H9 (cell line): ENCODE measurements around the gene CHKB. TPM values are rescaled to one million over a fixed set of nuclear protein-coding genes. Genes with fewer than 3 reads are reported as not detected.
A peak's percentile ranks its signal among the peaks of the same experiment; 100 is the strongest.

Experiments used
- DNase-seq: peaks from one replicate; pipeline ENCODE4 v3.0.0-alpha.2; 2017
- H2AFZ ChIP-seq: one replicate; pipeline ENCODE4 v1.6.1; 2013; ENCODE audit warnings: mild to moderate bottlenecking, low read length, control low read depth, moderate library complexity
- H2AK5ac ChIP-seq: 2 replicates; pipeline ENCODE4 v1.6.1; 2013; ENCODE audit warnings: low read length, control low read depth, mixed read lengths; ENCODE audit not compliant: insufficient read length
- H2BK120ac ChIP-seq: one replicate; pipeline ENCODE4 v1.6.1; 2013; ENCODE audit warnings: low read depth, mild to moderate bottlenecking, low read length, control low read depth, inconsistent platforms; ENCODE audit not compliant: poor library complexity, severe bottlenecking
- H2BK12ac ChIP-seq: 2 replicates; pipeline ENCODE4 v1.6.1; 2013; ENCODE audit warnings: low read length, control low read depth, mixed read lengths, low read depth; ENCODE audit not compliant: insufficient read length
- H2BK15ac ChIP-seq: 2 replicates; pipeline ENCODE4 v1.6.1; 2013; ENCODE audit warnings: low read depth, low read length, control low read depth
- H2BK20ac ChIP-seq: one replicate; pipeline ENCODE4 v1.6.1; 2013; ENCODE audit warnings: low read depth, mild to moderate bottlenecking, low read length, control low read depth, inconsistent platforms; ENCODE audit not compliant: poor library complexity, severe bottlenecking
- H2BK5ac ChIP-seq: 2 replicates; pipeline ENCODE4 v1.6.1; 2013; ENCODE audit warnings: low read length, control low read depth, mixed read lengths; ENCODE audit not compliant: insufficient read length
- H3K14ac ChIP-seq: 2 replicates; pipeline ENCODE4 v1.6.1; 2013; ENCODE audit warnings: low read length, control low read depth; ENCODE audit not compliant: insufficient read depth
- H3K18ac ChIP-seq: 2 replicates; pipeline ENCODE4 v1.6.1; 2013; ENCODE audit warnings: low read depth, mild to moderate bottlenecking, mixed read lengths, low read length, control low read depth; ENCODE audit not compliant: insufficient read length
- H3K23ac ChIP-seq: 2 replicates; pipeline ENCODE4 v1.6.1; 2013; ENCODE audit warnings: low read length, control low read depth, mixed read lengths, low read depth; ENCODE audit not compliant: insufficient read length
- H3K23me2 ChIP-seq: 2 replicates; pipeline ENCODE4 v1.6.1; 2013; ENCODE audit warnings: low read depth, mild to moderate bottlenecking, mixed read lengths, low read length, control low read depth; ENCODE audit not compliant: insufficient read length, poor library complexity, severe bottlenecking
- H3K27ac ChIP-seq: 2 replicates; pipeline ENCODE4 v1.5.1; 2013; ENCODE audit warnings: low read length, control low read depth, mixed read lengths, low read depth; ENCODE audit not compliant: insufficient read length
- H3K27me3 ChIP-seq: 2 replicates; pipeline ENCODE4 v1.6.1; 2013; ENCODE audit warnings: low read length, control low read depth, inconsistent platforms; ENCODE audit not compliant: insufficient read depth
- H3K4ac ChIP-seq: 2 replicates; pipeline ENCODE4 v1.6.1; 2013; ENCODE audit warnings: low read depth, mild to moderate bottlenecking, control low read depth, inconsistent platforms, low read length, moderate library complexity
- H3K4me1 ChIP-seq: 2 replicates; pipeline ENCODE4 v1.6.1; 2013; ENCODE audit warnings: low read length, control low read depth, inconsistent platforms; ENCODE audit not compliant: insufficient read depth
- H3K4me2 ChIP-seq: 2 replicates; pipeline ENCODE4 v1.6.1; 2013; ENCODE audit warnings: low read length, control low read depth, mixed read lengths; ENCODE audit not compliant: insufficient read length, insufficient read depth
- H3K56ac ChIP-seq: 2 replicates; pipeline ENCODE4 v1.6.1; 2013; ENCODE audit warnings: low read depth, mild to moderate bottlenecking, mixed read lengths, low read length, control low read depth; ENCODE audit not compliant: insufficient read length
- H3K79me1 ChIP-seq: 2 replicates; pipeline ENCODE4 v1.6.1; 2013; ENCODE audit warnings: low read depth, mild to moderate bottlenecking, moderate library complexity, low read length, control low read depth, inconsistent platforms; ENCODE audit not compliant: insufficient read depth, poor library complexity, severe bottlenecking
- H3K79me2 ChIP-seq: 2 replicates; pipeline ENCODE4 v1.6.1; 2013; ENCODE audit warnings: low read length, control low read depth, inconsistent platforms; ENCODE audit not compliant: insufficient read depth
- H3K9ac ChIP-seq: 2 replicates; pipeline ENCODE4 v1.6.1; 2013; ENCODE audit warnings: low read length, control low read depth, mixed read lengths; ENCODE audit not compliant: insufficient read length; ENCODE audit errors: extremely low read depth
- H3K9me3 ChIP-seq: one replicate; pipeline ENCODE4 v1.6.1; 2013; ENCODE audit warnings: low read depth, low read length, inconsistent platforms; ENCODE audit not compliant: control insufficient read depth
- H3T11ph ChIP-seq: one replicate; pipeline ENCODE4 v1.6.1; 2013; ENCODE audit warnings: mild to moderate bottlenecking, low read length, control low read depth, inconsistent platforms
- H4K20me1 ChIP-seq: one replicate; pipeline ENCODE4 v1.6.1; 2013; ENCODE audit not compliant: control insufficient read depth, insufficient read length, insufficient read depth
- H4K5ac ChIP-seq: 2 replicates; pipeline ENCODE4 v1.6.1; 2013; ENCODE audit warnings: low read depth, mild to moderate bottlenecking, mixed read lengths, low read length, control low read depth; ENCODE audit not compliant: insufficient read length
- H4K8ac ChIP-seq: replicated peaks from 2 replicates; pipeline ENCODE4 v1.6.1; 2013; ENCODE audit warnings: low read length, control low read depth, mixed read lengths, low read depth; ENCODE audit not compliant: insufficient read length
- H4K91ac ChIP-seq: 2 replicates; pipeline ENCODE4 v1.6.1; 2013; ENCODE audit warnings: low read depth, mild to moderate bottlenecking, moderate library complexity, mixed read lengths, low read length, control low read depth; ENCODE audit not compliant: insufficient read length
- H3K27ac Mint-ChIP-seq, 3 experiments: 2 replicates in 2 of 3; 3 replicates in 1 of 3; pipeline ENCODE4 v1.8.0; 2020 to 2021; ENCODE audit warnings: mixed read lengths in 3 of 3, mild to moderate bottlenecking in 1 of 3, moderate library complexity in 1 of 3
- H3K27me3 Mint-ChIP-seq: 2 replicates; pipeline ENCODE4 v1.8.0; 2021; ENCODE audit warnings: low read depth, mild to moderate bottlenecking, moderate library complexity, mixed read lengths
- H3K36me3 Mint-ChIP-seq, 3 experiments: 2 replicates in 2 of 3; 3 replicates in 1 of 3; pipeline ENCODE4 v1.8.0; 2020 to 2021; ENCODE audit warnings: low read depth in 3 of 3, mixed read lengths in 3 of 3; ENCODE audit not compliant: insufficient read depth in 1 of 3
- H3K4me1 Mint-ChIP-seq, 2 experiments: 2 replicates each; pipeline ENCODE4 v1.8.0; 2020; ENCODE audit warnings: mixed read lengths in 2 of 2
- H3K4me3 Mint-ChIP-seq, 2 experiments: 2 replicates in 1 of 2; 3 replicates in 1 of 2; pipeline ENCODE4 v1.8.0; 2020 to 2021; ENCODE audit warnings: mild to moderate bottlenecking in 2 of 2, mixed read lengths in 2 of 2, moderate library complexity in 1 of 2
- H3K9me3 Mint-ChIP-seq, 2 experiments: 2 replicates in 1 of 2; 3 replicates in 1 of 2; pipeline ENCODE4 v1.8.0; 2020; ENCODE audit warnings: mild to moderate bottlenecking in 2 of 2, mixed read lengths in 2 of 2, moderate library complexity in 1 of 2
- CTCF ChIP-seq: fragments of 200-600 bp; sonication (generic); conservative IDR thresholded peaks from 3 replicates; pipeline ENCODE4 v1.8.0; 2021; ENCODE audit warnings: antibody characterized with exemption, mild to moderate bottlenecking
- WGBS: extraction: QIAGEN DNeasy Blood & Tissue Kit; methylation state at CpG from one replicate; pipeline ENCODE4 v1.1.7; 2013; ENCODE audit warnings: missing lambda C conversion rate, low lambda C conversion rate, mixed read lengths; ENCODE audit not compliant: insufficient read length; ENCODE audit errors: extremely low coverage; 5-methylcytosine and 5-hydroxymethylcytosine counted together
- total RNA-seq: library from RNA; stranded (reverse); gene quantifications from 2 replicates; pipeline ENCODE4 v1.2.1, GENCODE V29; 2021

The CHKB gene
- total RNA-seq, 1 experiment from 2014 or later: 64.9 TPM

- H4K8ac ChIP-seq: no peak overlapping the region
- H3K79me2 ChIP-seq: no peaks in the 10 kb centered on the region
- H2BK120ac ChIP-seq: no peak overlapping the region
- no peak for TF ChIP-seq CTCF
- H4K5ac ChIP-seq: no peak overlapping the region
- H3K4me2 ChIP-seq: peak overlapping the region; percentile 34
- H3K4me3 Mint-ChIP-seq: peak overlapping the region; percentile 56 to 80
- peaks cover 18% of the 10 kb centered on the region for H3K23me2 ChIP-seq
- no peak overlapping the region for H3K9ac ChIP-seq
- H3T11ph ChIP-seq: no peak overlapping the region
- H3K9me3 ChIP-seq: no peaks in the 10 kb centered on the region
- no peak overlapping the region for H3K14ac ChIP-seq
- no peak overlapping the region for H3K4ac ChIP-seq
- no peak overlapping the region for H2AFZ ChIP-seq
- no peaks in the 10 kb centered on the region for H3K4me1 ChIP-seq
- H3K23ac ChIP-seq: no peak overlapping the region
- H2AK5ac ChIP-seq: no peak overlapping the region
- H4K91ac ChIP-seq: no peak overlapping the region
- H3K27me3 ChIP-seq: peaks cover 37% of the 10 kb centered on the region; the same call in 1 of the 2 replicates
- H3K9me3 Mint-ChIP-seq: no peaks in the 10 kb centered on the region; a peak in 1 of 5 replicates
- WGBS: no CpG with 5 or more reads among the region's 53 CpGs
- H3K4me1 Mint-ChIP-seq: peaks cover 15 to 20% of the 10 kb centered on the region in 2 experiments
- H3K27ac ChIP-seq: no peak overlapping the region
- no peak overlapping the region for H3K56ac ChIP-seq
- H3K79me1 ChIP-seq: no peaks in the 10 kb centered on the region
- no peak overlapping the region for H2BK5ac ChIP-seq
- H3K18ac ChIP-seq: peak overlapping the region; percentile 27
- peaks cover 75% of the 10 kb centered on the region for H3K27me3 Mint-ChIP-seq
- DNase-seq: peak; percentile 84
- H2BK20ac ChIP-seq: no peak overlapping the region
- H3K27ac Mint-ChIP-seq: no peak overlapping the region
- no peaks in the 10 kb centered on the region for H4K20me1 ChIP-seq
- no peak overlapping the region for H2BK15ac ChIP-seq
- no peaks in the 10 kb centered on the region; a peak in 1 of 7 replicates for H3K36me3 Mint-ChIP-seq
- H2BK12ac ChIP-seq: no peak overlapping the region
Measured at GRCh38 chr22:50530877-50531545, 51.6 kb downstream of the CHKB start.
